ENCODE results near the gene BLOC1S6.

Gene BLOC1S6

GRCh38 chr15:45587095-45587862, at the start of gene BLOC1S6:
Gene BLOC1S6 (plus strand): TSS chr15:45587379. CDS start chr15:45587444, 65 bp downstream.
- peak; percentile 95 for TF ChIP-seq POLR2A (IDR thresholded peaks at IDR 0.05; ENCODE audit: low read length)
- no peak for TF ChIP-seq GATA1 (IDR thresholded peaks at IDR 0.05; ENCODE audit: low read depth, low read length)

DNA sequence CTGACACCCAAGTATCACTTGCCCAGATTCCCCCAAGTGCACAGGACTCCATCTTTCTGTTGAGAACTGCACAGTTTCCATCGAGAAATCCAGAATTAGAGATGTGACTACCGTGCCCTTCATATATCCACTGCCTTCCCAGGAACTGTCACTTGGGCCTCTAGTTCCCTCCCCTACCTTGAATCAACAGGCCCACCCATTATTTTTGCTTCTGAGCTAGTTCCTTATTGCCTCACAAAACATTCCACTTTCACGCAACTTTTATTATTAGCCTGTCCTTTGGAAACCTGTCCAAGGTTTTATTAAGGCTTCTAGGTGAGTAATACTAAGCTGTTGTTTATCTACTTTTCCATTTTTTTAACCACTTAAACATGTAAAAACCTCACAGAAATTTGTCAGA, 47.5 kb upstream of the BLOC1S6 start:
- TF ChIP-seq POLR2A (IDR thresholded peaks at IDR 0.05; ENCODE audit: low read length) (no peak), GATA1 (IDR thresholded peaks at IDR 0.05; ENCODE audit: low read depth, low read length) (no peak)
- DNase-seq: no peak

More at GRCh38 chr15:45587095-45587862, at the start of gene BLOC1S6:
- peak; percentile 97 for DNase-seq

DNA sequence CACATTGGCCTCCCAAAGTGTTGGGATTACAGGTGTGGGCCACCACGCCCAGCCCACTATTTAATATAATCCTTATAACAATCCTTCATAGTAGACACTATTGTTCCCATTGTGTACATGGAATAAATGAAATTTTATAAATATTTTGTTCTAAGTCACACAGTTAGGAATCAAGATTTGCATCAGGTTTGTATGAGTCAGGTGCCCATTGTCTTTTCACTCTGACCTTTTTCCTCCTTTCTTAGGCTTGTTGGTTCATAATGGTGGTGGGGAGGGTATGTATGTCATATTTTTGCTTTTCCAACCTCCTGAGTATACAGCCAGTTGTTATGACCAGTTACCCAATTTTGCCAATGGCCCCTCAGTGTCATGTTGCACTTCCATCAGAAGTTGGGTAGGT, 46.6 kb upstream of the BLOC1S6 start:
- no peak for DNase-seq
- TF ChIP-seq GATA1 (IDR thresholded peaks at IDR 0.05; ENCODE audit: low read depth, low read length): no peak
- TF ChIP-seq POLR2A (IDR thresholded peaks at IDR 0.05; ENCODE audit: low read length): no peak

DNA sequence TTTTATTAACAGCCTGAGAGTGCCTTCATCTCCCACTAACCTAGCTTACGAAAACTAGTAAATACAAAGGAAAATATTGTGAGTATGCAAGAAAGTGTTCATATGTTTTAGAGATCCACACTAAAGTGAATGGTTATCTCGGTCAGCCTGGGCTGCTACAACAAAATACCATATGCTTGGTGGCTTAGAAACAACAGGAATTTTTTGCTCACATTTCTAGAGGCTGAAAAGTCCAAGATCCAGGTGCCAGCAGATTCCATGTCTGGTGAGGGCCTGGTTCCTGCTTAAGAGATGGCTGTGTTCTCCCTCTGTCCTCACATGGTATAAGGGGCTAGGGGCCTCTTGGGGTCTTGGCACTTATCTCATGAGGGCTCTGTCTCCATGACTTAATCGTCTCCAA, 44.1 kb upstream of the BLOC1S6 start:
- no peak for DNase-seq
- TF ChIP-seq POLR2A (IDR thresholded peaks at IDR 0.05; ENCODE audit: low read length): no peak
- no peak for TF ChIP-seq GATA1 (IDR thresholded peaks at IDR 0.05; ENCODE audit: low read depth, low read length)

- no peak for TF ChIP-seq GATA1 (IDR thresholded peaks at IDR 0.05; ENCODE audit: low read depth, low read length)
- TF ChIP-seq POLR2A (IDR thresholded peaks at IDR 0.05; ENCODE audit: low read length): no peak
- no peak for DNase-seq
Observed at GRCh38 chr15:45544266-45545023, 42.7 kb upstream of the BLOC1S6 start.

- TF ChIP-seq GATA1 (IDR thresholded peaks at IDR 0.05; ENCODE audit: low read depth, low read length) (no peak), POLR2A (IDR thresholded peaks at IDR 0.05; ENCODE audit: low read length) (no peak)
- DNase-seq: no peak
Observed at GRCh38 chr15:45546789-45547188, 40.4 kb upstream of the BLOC1S6 start.

- no peak for DNase-seq
- TF ChIP-seq GATA1 (IDR thresholded peaks at IDR 0.05; ENCODE audit: low read depth, low read length) (no peak), POLR2A (IDR thresholded peaks at IDR 0.05; ENCODE audit: low read length) (no peak)
Observed at GRCh38 chr15:45548753-45549520, 38.2 kb upstream of the BLOC1S6 start.

DNA sequence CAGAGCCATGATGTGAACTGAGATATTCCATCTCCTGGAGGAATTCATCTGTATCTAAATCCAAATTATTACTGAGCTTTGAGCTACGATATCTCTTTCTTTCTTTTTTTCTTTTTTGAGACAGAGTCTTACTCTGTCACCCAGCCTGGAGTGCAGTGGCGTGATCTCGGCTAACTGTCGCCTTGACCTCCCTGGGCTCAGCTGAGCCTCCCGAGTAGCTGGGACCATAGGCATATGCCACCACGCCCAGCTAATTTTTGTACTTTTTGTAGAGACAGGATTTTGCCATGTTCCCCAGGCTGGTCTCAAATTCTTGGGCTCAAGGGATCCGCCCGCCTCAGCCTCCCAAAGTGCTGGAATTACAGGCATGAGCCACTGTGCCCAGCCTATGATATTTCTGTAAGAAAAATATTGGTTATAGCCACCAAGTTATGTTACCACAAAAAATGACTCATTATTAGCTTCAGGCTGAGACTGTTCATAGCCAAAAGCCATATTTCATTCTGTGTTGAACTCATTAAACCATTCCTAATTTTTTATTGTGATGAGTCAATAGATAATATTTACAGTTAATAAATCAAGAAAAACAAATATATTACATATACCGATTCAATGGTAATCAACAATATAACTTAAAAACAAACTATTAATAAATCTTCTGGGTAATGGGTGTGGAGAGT, 37.5 kb upstream of the BLOC1S6 start:
- TF ChIP-seq GATA1 (IDR thresholded peaks at IDR 0.05; ENCODE audit: low read depth, low read length) (no peak), POLR2A (IDR thresholded peaks at IDR 0.05; ENCODE audit: low read length) (no peak)
- DNase-seq: no peak

GRCh38 chr15:45550436-45550835, 36.7 kb upstream of the BLOC1S6 start:
- no peak for DNase-seq
- TF ChIP-seq POLR2A (IDR thresholded peaks at IDR 0.05; ENCODE audit: low read length): no peak

- no peak for DNase-seq
- TF ChIP-seq POLR2A (IDR thresholded peaks at IDR 0.05; ENCODE audit: low read length) (no peak), GATA1 (IDR thresholded peaks at IDR 0.05; ENCODE audit: low read depth, low read length) (no peak)
Observed at GRCh38 chr15:45551676-45552075, 35.5 kb upstream of the BLOC1S6 start.

- no peak for TF ChIP-seq POLR2A (IDR thresholded peaks at IDR 0.05; ENCODE audit: low read length)
- TF ChIP-seq GATA1 (IDR thresholded peaks at IDR 0.05; ENCODE audit: low read depth, low read length): no peak
- no peak for DNase-seq
Observed at GRCh38 chr15:45555934-45556608, 31.1 kb upstream of the BLOC1S6 start.

- TF ChIP-seq POLR2A (IDR thresholded peaks at IDR 0.05; ENCODE audit: low read length): no peak
- TF ChIP-seq GATA1 (IDR thresholded peaks at IDR 0.05; ENCODE audit: low read depth, low read length): no peak
- DNase-seq: no peak
Observed at GRCh38 chr15:45572617-45573016, 14.6 kb upstream of the BLOC1S6 start.
